ENCODE data around the gene EMILIN3. TPM values are rescaled to one million over a fixed set of nuclear protein-coding genes. Genes with fewer than 3 reads are reported as not detected.

Gene EMILIN3
- total RNA-seq, 1 experiment from 2014 or later: 5.9 TPM

DNA sequence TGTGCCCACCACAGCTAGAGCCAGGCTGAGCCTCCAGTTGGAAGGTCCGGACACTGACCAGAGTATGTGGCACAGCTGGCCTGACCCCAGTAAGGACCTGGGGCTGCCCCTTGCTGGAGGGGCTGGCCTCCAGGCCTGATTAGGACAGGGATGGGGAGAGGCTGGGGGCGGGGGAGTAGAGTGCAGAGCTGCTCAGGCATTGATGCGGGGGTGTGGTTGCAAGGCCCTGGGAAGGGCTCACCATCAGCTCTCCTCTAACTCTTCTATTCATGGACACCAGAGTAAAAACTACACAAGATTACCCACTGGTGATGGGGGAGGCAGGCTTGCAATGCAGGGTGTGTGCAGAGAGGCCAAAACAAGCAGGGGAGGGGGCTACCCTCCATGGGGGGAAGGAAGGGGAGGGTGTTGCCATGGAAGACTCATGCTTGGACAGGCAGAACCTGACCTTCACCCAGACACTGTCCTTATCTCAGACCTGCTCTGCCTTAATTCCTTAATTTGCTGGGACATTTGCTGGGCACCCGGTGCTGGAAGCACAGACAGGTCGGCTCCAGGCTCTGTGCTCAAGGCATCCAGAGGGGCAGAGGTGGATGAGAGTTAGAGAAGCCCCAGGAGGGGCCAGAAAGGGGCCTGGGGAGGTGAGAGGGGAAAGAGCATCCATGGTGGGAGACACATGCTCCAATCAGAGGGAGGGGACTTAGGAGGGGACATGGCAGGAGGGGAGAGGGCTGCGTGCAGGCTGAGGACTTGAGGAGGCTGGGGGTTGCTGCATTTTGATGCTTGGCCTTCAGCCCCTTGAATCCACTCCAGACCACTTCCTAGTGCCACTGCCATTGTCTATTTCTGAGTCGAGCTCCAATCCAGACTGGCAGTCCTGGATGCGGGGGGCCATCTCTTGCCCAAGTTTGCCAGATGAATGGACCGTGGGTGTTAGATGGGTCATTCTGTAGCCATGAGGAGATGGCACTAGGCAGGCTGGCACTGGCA, 7.6 kb upstream of the EMILIN3 start:
- Histone ChIP-seq H3K4me1 (ENCODE audit: insufficient read depth, low read length) (no peaks in the 10 kb centered on the region), H3K18ac (ENCODE audit: insufficient read length, low read depth, low read length) (no peak overlapping the region), H3T11ph (ENCODE audit: low read length) (no peak overlapping the region), H3K4me2 (ENCODE audit: insufficient read depth, insufficient read length, low read length) (no peak overlapping the region), H2BK120ac (ENCODE audit: low read depth, low read length, poor library complexity, severe bottlenecking) (no peak overlapping the region), H3K4ac (ENCODE audit: low read depth, low read length) (no peak overlapping the region), H3K27me3 (ENCODE audit: insufficient read depth, low read length) (no peaks in the 10 kb centered on the region; the same call in 1 of the 2 replicates), H4K91ac (ENCODE audit: insufficient read length, low read depth, low read length) (no peak overlapping the region), H2BK5ac (ENCODE audit: insufficient read length, low read length) (no peak overlapping the region), H2AFZ (ENCODE audit: low read length) (no peak overlapping the region), H3K9me3 (ENCODE audit: control insufficient read depth, low read depth, low read length) (peaks cover 4% of the 10 kb centered on the region), H4K8ac (replicated peaks; ENCODE audit: insufficient read length, low read depth, low read length) (no peak overlapping the region), H3K14ac (ENCODE audit: insufficient read depth, low read length) (no peak overlapping the region), H3K56ac (ENCODE audit: insufficient read length, low read depth, low read length) (no peak overlapping the region), H4K20me1 (ENCODE audit: control insufficient read depth, insufficient read depth, insufficient read length) (no peaks in the 10 kb centered on the region), H3K27ac (ENCODE audit: insufficient read length, low read depth, low read length) (no peak overlapping the region), H2BK12ac (ENCODE audit: insufficient read length, low read depth, low read length) (no peak overlapping the region), H3K9ac (ENCODE audit: extremely low read depth, insufficient read length, low read length) (no peak overlapping the region), H2BK20ac (ENCODE audit: low read depth, low read length, poor library complexity, severe bottlenecking) (no peak overlapping the region), H3K79me1 (ENCODE audit: insufficient read depth, low read depth, low read length, poor library complexity, severe bottlenecking) (no peaks in the 10 kb centered on the region), H3K23me2 (ENCODE audit: insufficient read length, low read depth, low read length, poor library complexity, severe bottlenecking) (no peaks in the 10 kb centered on the region), H4K5ac (ENCODE audit: insufficient read length, low read depth, low read length) (no peak overlapping the region), H2AK5ac (ENCODE audit: insufficient read length, low read length) (no peak overlapping the region), H3K23ac (ENCODE audit: insufficient read length, low read depth, low read length) (no peak overlapping the region), H2BK15ac (ENCODE audit: low read depth, low read length) (no peak overlapping the region), H3K79me2 (ENCODE audit: insufficient read depth, low read length) (no peaks in the 10 kb centered on the region)
- no peak for DNase-seq
- TF ChIP-seq, protein P1, sequence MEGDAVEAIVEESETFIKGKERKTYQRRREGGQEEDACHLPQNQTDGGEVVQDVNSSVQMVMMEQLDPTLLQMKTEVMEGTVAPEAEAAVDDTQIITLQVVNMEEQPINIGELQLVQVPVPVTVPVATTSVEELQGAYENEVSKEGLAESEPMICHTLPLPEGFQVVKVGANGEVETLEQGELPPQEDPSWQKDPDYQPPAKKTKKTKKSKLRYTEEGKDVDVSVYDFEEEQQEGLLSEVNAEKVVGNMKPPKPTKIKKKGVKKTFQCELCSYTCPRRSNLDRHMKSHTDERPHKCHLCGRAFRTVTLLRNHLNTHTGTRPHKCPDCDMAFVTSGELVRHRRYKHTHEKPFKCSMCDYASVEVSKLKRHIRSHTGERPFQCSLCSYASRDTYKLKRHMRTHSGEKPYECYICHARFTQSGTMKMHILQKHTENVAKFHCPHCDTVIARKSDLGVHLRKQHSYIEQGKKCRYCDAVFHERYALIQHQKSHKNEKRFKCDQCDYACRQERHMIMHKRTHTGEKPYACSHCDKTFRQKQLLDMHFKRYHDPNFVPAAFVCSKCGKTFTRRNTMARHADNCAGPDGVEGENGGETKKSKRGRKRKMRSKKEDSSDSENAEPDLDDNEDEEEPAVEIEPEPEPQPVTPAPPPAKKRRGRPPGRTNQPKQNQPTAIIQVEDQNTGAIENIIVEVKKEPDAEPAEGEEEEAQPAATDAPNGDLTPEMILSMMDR (conservative IDR thresholded peaks at IDR 0.05): no peak
- Mint-ChIP-seq H3K4me3 (no peak overlapping the region; a peak in 1 of 5 replicates), H3K4me1 (peaks cover 9 to 12% of the 10 kb centered on the region in 2 experiments), H3K27me3 (ENCODE audit: low read depth) (peaks cover 38% of the 10 kb centered on the region), H3K36me3 (ENCODE audit: insufficient read depth in 1 of 3, low read depth in 3 of 3) (peaks cover 0 to 10% (median 5%) of the 10 kb centered on the region in 3 experiments; a peak in 5 of 7 replicates), H3K9me3 (peaks cover 7 to 16% of the 10 kb centered on the region in 2 experiments), H3K27ac (no peak overlapping the region; a peak in 2 of 7 replicates)
- no CpG with 5 or more reads among the region's 9 CpGs for WGBS (ENCODE audit: extremely low coverage, insufficient read length, low lambda C conversion rate)
